Measurements from ENCODE around the gene CTNND2.

Gene CTNND2

GRCh38 chr5:11579351-11579750 lies 324.9 kb downstream of the CTNND2 start:
- DNase-seq = no peak

- no peak for DNase-seq
Observed at GRCh38 chr5:11574787-11575186, 329.5 kb downstream of the CTNND2 start.

GRCh38 chr5:11573140-11573992 lies 330.9 kb downstream of the CTNND2 start:
- DNase-seq = no peak

GRCh38 chr5:11564706-11565105 lies 339.5 kb downstream of the CTNND2 start:
- no peak for DNase-seq

GRCh38 chr5:11563822-11564221 lies 340.4 kb downstream of the CTNND2 start:
- no peak for DNase-seq

- no peak for DNase-seq
Observed at GRCh38 chr5:11560915-11561697, 343.1 kb downstream of the CTNND2 start.

- DNase-seq = no peak
Observed at GRCh38 chr5:11557063-11557462, 347.2 kb downstream of the CTNND2 start.

- DNase-seq = no peak
Observed at GRCh38 chr5:11555171-11555570, 349.1 kb downstream of the CTNND2 start.

- DNase-seq = no peak
Observed at GRCh38 chr5:11547730-11548129, 356.5 kb downstream of the CTNND2 start.

- DNase-seq = no peak
Observed at GRCh38 chr5:11547140-11547539, 357.1 kb downstream of the CTNND2 start.

GRCh38 chr5:11540112-11540511 lies 364.1 kb downstream of the CTNND2 start:
- no peak for DNase-seq

GRCh38 chr5:11531811-11532555 lies 372.3 kb downstream of the CTNND2 start:
- no peak for DNase-seq

- DNase-seq = no peak
Observed at GRCh38 chr5:11528720-11529119, 375.5 kb downstream of the CTNND2 start.

- no peak for DNase-seq
Observed at GRCh38 chr5:11527652-11528349, 376.4 kb downstream of the CTNND2 start.

- no peak for DNase-seq
Observed at GRCh38 chr5:11525020-11525419, 379.2 kb downstream of the CTNND2 start.

- DNase-seq = no peak
Observed at GRCh38 chr5:11524188-11524587, 380.1 kb downstream of the CTNND2 start.

- no peak for DNase-seq
Observed at GRCh38 chr5:11522796-11523195, 381.4 kb downstream of the CTNND2 start.

GRCh38 chr5:11520241-11520930 lies 383.9 kb downstream of the CTNND2 start:
- no peak for DNase-seq

GRCh38 chr5:11519236-11519635 lies 385.0 kb downstream of the CTNND2 start:
- DNase-seq = no peak

- DNase-seq = no peak
Observed at GRCh38 chr5:11518676-11519075, 385.6 kb downstream of the CTNND2 start.

- DNase-seq = no peak
Observed at GRCh38 chr5:11514705-11515432, 389.4 kb downstream of the CTNND2 start.

Data from fibroblast of skin of back (primary cell).